GM10248 (cell line): Measurements from ENCODE around the gene ANKS1A.
"Not testable (repeated sequence)": the region's sequence is repeated elsewhere in the genome, so short reads cannot be mapped to it uniquely, and the experiment has no call there.

ENCODE experiments used
- CTCF ChIA-PET: fragments of 300-600 bp; sonication (Branson Sonifier 250); formaldehyde crosslinking; extraction: SDS; loops from one replicate; lab custom pipeline; 2021; ENCODE audit warnings: antibody characterized with exemption; lab: Yijun Ruan, JAX
- POLR2A ChIA-PET: fragments of 350-650 bp; sonication (Branson Sonifier 250); formaldehyde crosslinking; extraction: SDS; loops from one replicate; lab custom pipeline; 2020; ENCODE audit warnings: antibody characterized with exemption; lab: Yijun Ruan, JAX
- DNase-seq: peaks from one replicate; pipeline ENCODE4 v3.0.0; 2012; ENCODE audit errors: extremely low spot score
- TF ChIP-seq, protein P1 (sequence below): IDR thresholded peaks from 2 replicates; pipeline ENCODE4 v1.5.1; 2012; ENCODE audit warnings: mild to moderate bottlenecking, low read depth; ENCODE audit errors: extremely low read depth, missing control alignments, control extremely low read depth

Gene ANKS1A

GRCh38 chr6:35124356-35124755 lies 235.3 kb downstream of the ANKS1A start:
- TF ChIP-seq, protein P1, sequence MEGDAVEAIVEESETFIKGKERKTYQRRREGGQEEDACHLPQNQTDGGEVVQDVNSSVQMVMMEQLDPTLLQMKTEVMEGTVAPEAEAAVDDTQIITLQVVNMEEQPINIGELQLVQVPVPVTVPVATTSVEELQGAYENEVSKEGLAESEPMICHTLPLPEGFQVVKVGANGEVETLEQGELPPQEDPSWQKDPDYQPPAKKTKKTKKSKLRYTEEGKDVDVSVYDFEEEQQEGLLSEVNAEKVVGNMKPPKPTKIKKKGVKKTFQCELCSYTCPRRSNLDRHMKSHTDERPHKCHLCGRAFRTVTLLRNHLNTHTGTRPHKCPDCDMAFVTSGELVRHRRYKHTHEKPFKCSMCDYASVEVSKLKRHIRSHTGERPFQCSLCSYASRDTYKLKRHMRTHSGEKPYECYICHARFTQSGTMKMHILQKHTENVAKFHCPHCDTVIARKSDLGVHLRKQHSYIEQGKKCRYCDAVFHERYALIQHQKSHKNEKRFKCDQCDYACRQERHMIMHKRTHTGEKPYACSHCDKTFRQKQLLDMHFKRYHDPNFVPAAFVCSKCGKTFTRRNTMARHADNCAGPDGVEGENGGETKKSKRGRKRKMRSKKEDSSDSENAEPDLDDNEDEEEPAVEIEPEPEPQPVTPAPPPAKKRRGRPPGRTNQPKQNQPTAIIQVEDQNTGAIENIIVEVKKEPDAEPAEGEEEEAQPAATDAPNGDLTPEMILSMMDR: no peak
- no peak for DNase-seq
- POLR2A ChIA-PET: no interaction called here
- CTCF ChIA-PET: interaction anchor here (1.1 to 2.0 kb wide), 3 partner anchors 8 to 137 kb away, joined by 3 to 8 read pairs (median 7); no protein-coding TSS in a partner anchor

- no peak for DNase-seq
- TF ChIP-seq, protein P1: no peak
- CTCF ChIA-PET: interaction anchor here (1.2 to 3.9 kb wide), 6 partner anchors 12 to 141 kb away, joined by 3 to 28 read pairs (median 6); partner anchors contain the start of gene TCP11
- POLR2A ChIA-PET: no interaction called here
These were observed 239.0 kb downstream of the ANKS1A start for GRCh38 chr6:35128042-35128441.

GRCh38 chr6:35128496-35128895 lies 239.4 kb downstream of the ANKS1A start:
- TF ChIP-seq, protein P1: no peak
- POLR2A ChIA-PET: no interaction called here
- DNase-seq: no peak
- CTCF ChIA-PET: interaction anchor here (0.7 to 3.9 kb wide), 5 partner anchors 12 to 112 kb away, joined by 3 to 28 read pairs (median 6); partner anchors contain the start of gene TCP11

DNA sequence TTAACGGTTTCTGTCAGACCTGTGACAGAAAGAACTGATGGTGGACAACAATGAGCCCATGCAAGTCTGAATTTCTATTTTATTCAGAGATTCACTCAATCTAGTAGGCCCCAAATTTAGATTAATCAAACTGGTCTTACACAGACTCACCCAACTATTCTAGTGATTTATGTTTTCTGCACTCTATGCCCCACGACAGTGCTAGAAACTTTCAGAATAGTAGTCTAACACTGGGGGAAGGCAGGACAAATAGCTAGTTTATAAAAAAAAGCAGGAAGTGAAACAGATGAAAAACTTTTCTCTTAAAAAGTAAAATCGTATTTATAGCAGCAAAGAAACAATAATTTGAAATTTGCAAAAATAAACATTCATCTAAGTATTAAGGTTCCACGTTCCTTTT lies 247.1 kb downstream of the ANKS1A start:
- POLR2A ChIA-PET: no interaction called here
- TF ChIP-seq, protein P1: no peak
- no peak for DNase-seq
- CTCF ChIA-PET: interaction anchor here (1.3 to 1.7 kb wide), 2 partner anchors 49 to 150 kb away, joined by 5 to 6 read pairs; no protein-coding TSS in a partner anchor

- CTCF ChIA-PET: interaction anchor here (2.2 to 4.6 kb wide), 4 partner anchors 103 to 975 kb away, joined by 12 to 95 read pairs (median 25); no protein-coding TSS in a partner anchor
- DNase-seq, POLR2A ChIA-PET: not testable (repeated sequence)
These were observed 249.1 kb downstream of the ANKS1A start for GRCh38 chr6:35138191-35138590.

GRCh38 chr6:35139470-35139869 lies 250.4 kb downstream of the ANKS1A start:
- ChIA-PET POLR2A (no interaction called here), CTCF (interaction anchor here (0.7 to 4.6 kb wide), 52 partner anchors 9 to 976 kb away, joined by 3 to 95 read pairs (median 5); partner anchors contain the start of genes ANKS1A, BLTP3A, PACSIN1 and TAF11)
- no peak for DNase-seq
- TF ChIP-seq, protein P1: no peak

- DNase-seq: peak; percentile 49
- CTCF ChIA-PET: interaction anchor here (0.7 to 4.6 kb wide), 51 partner anchors 8 to 977 kb away, joined by 3 to 95 read pairs (median 5); partner anchors contain the start of genes ANKS1A, BLTP3A, PACSIN1 and TAF11
- TF ChIP-seq, protein P1: peak; percentile 79
- POLR2A ChIA-PET: no interaction called here
These were observed 251.0 kb downstream of the ANKS1A start for GRCh38 chr6:35139924-35140638.
